ENCODE results near the gene FHIT. TPM values are rescaled to one million over a fixed set of nuclear protein-coding genes. Genes with fewer than 3 reads are reported as not detected.

The FHIT gene
- total and polyA plus RNA-seq, 10 of the 15 experiments (the other 5 are each of a cell fraction or from before 2014, with no cell fraction given), result 4.2 to 14.9 (median 9.4) TPM

GRCh38 chr3:60716573-60716972, 534.7 kb downstream of the FHIT start:
- no peaks in the 10 kb centered on the region for H3K36me3 ChIP-seq (ENCODE audit: control insufficient read depth in 2 of 2, insufficient read depth in 2 of 2, low read length in 1 of 2)
- DNase-seq (ENCODE audit: low read depth, low spot score) (no peak), FAIRE-seq (no peak), ATAC-seq (no peak)
- no peak overlapping the region for H3K27ac ChIP-seq (ENCODE audit: control insufficient read depth, insufficient read depth)
- ChIA-PET SMC1A (ENCODE audit: uncharacterized antibody, unreplicated experiment) (interaction anchor here (1.5 kb wide), 1 partner anchor 7 kb away, joined by 3 read pairs; no protein-coding TSS in a partner anchor), CTCF (no interaction called here), RAD21 (ENCODE audit: unreplicated experiment) (no interaction called here), POLR2A (no interaction called here)
- intact Hi-C loops (cut with micrococcal nuclease; ENCODE audit: unreplicated experiment) (no loop called here), in situ Hi-C loops (cut with MboI) (no loop called here)
- no peaks in the 10 kb centered on the region for H3K79me2 ChIP-seq (ENCODE audit: control insufficient read depth, insufficient read depth, low read length)
- no TSS peak for BruUV-seq (replicated peaks)
- no peaks in the 10 kb centered on the region for H3K9me3 ChIP-seq (replicated peaks; ENCODE audit: control insufficient read depth, insufficient read depth, low read length)
- no peaks in the 10 kb centered on the region for H4K20me1 ChIP-seq (ENCODE audit: control insufficient read depth, insufficient read depth)
- no peak for TF ChIP-seq MXI1 (IDR thresholded peaks at IDR 0.05; ENCODE audit: low read depth, low read length)
- TF ChIP-seq IKZF2 (IDR thresholded peaks at IDR 0.05), result no peak
- TF ChIP-seq SIX5 (IDR thresholded peaks at IDR 0.05; ENCODE audit: low read depth, low read length, severe bottlenecking), result no peak
- TF ChIP-seq TCF3 (IDR thresholded peaks at IDR 0.05; ENCODE audit: borderline replicate concordance, insufficient read depth, low read depth, low read length), result no peak
- TF ChIP-seq RFX5 (IDR thresholded peaks at IDR 0.05; ENCODE audit: low read depth, low read length), result no peak
- TF ChIP-seq MEF2B (IDR thresholded peaks at IDR 0.05; ENCODE audit: partially characterized antibody, poor library complexity, severe bottlenecking), result no peak
- no peak for TF ChIP-seq EZH2 (IDR thresholded peaks at IDR 0.05; ENCODE audit: borderline replicate concordance, control insufficient read depth, low read depth, low read length)
- no peak for TF ChIP-seq RUNX3 (IDR thresholded peaks at IDR 0.05; ENCODE audit: low read length)
- TF ChIP-seq EGR1 (IDR thresholded peaks at IDR 0.05; ENCODE audit: borderline replicate concordance in 1 of 2, low read depth in 2 of 2, low read length in 2 of 2), result no peak
- TF ChIP-seq IRF3 (IDR thresholded peaks at IDR 0.05), result no peak
- no peak for TF ChIP-seq E2F8 (IDR thresholded peaks at IDR 0.05; ENCODE audit: low read depth, partially characterized antibody)
- no peak for TF ChIP-seq ZBTB33 (IDR thresholded peaks at IDR 0.05)
- no peak for TF ChIP-seq NRF1 (conservative IDR thresholded peaks at IDR 0.05; ENCODE audit: low read depth, low read length)
- no peak overlapping the region for H3K4me2 ChIP-seq (ENCODE audit: control insufficient read depth, insufficient read depth)
- H3K4me1 ChIP-seq (ENCODE audit: control insufficient read depth, insufficient read depth, low read length), result no peaks in the 10 kb centered on the region
- no peak overlapping the region for H3K9ac ChIP-seq (ENCODE audit: control insufficient read depth, insufficient read depth, low read length)
- 81% methylated on average over 3 of the region's 3 CpGs for WGBS (ENCODE audit: insufficient coverage, insufficient replicate concordance, low lambda C conversion rate, missing lambda C conversion rate)
- H3K4me3 ChIP-seq, result no peak overlapping the region
- no peak overlapping the region for H2AFZ ChIP-seq (ENCODE audit: control insufficient read depth, low read depth, low read length)
- H3K27me3 ChIP-seq (replicated peaks in 1 of 2; ENCODE audit: control insufficient read depth in 2 of 2, insufficient read depth in 2 of 2, low read length in 1 of 2), result no peaks in the 10 kb centered on the region
